ENCODE measurements around the gene SLITRK5.

DNA sequence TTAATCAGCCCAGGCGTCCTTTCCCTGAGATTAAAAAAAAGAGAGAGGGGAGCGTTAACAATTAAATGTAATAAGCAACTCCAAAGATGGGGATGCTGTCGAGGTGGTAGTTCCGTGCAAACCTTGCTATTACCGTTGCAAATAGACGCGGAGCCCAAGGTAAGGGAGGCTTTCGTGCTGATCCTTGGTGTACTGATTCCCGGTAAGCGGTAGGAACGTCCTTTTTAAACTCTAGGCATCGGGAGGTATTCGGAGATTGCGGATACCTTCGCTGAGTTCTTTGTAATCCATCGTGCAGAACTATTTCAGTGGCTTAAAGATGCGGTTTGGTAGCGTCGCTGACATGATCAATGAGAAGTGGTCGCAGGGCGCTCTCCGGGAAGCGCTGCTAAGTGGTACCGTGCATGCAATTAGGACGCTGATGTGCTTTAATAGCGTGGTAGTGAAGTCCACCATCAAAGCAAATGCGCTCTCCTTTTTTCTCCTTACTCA, 3.1 kb downstream of the SLITRK5 start:
- TF ChIP-seq, protein P1, sequence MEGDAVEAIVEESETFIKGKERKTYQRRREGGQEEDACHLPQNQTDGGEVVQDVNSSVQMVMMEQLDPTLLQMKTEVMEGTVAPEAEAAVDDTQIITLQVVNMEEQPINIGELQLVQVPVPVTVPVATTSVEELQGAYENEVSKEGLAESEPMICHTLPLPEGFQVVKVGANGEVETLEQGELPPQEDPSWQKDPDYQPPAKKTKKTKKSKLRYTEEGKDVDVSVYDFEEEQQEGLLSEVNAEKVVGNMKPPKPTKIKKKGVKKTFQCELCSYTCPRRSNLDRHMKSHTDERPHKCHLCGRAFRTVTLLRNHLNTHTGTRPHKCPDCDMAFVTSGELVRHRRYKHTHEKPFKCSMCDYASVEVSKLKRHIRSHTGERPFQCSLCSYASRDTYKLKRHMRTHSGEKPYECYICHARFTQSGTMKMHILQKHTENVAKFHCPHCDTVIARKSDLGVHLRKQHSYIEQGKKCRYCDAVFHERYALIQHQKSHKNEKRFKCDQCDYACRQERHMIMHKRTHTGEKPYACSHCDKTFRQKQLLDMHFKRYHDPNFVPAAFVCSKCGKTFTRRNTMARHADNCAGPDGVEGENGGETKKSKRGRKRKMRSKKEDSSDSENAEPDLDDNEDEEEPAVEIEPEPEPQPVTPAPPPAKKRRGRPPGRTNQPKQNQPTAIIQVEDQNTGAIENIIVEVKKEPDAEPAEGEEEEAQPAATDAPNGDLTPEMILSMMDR (IDR thresholded peaks at IDR 0.05) = no peak
- TF ChIP-seq EP300 (IDR thresholded peaks at IDR 0.05) = no peak

Data from tibial nerve (tissue), 4 donors.